KMS-11 (cell line): ENCODE results near the gene FGF6.

Source experiments
- H2AFZ ChIP-seq: fragments of 200-600 bp; sonication (generic); 2 replicates; pipeline ENCODE4 v1.6.1; 2016; ENCODE audit warnings: antibody characterized with exemption, mixed run types, low read depth
- H3K27ac ChIP-seq: fragments of 200-600 bp; sonication (generic); 2 replicates; pipeline ENCODE4 v1.6.1; 2016; ENCODE audit warnings: mild to moderate bottlenecking, mixed run types
- H3K27me3 ChIP-seq: fragments of 200-600 bp; sonication (generic); 2 replicates; pipeline ENCODE4 v1.6.1; 2017; ENCODE audit warnings: mild to moderate bottlenecking, low read depth, mixed run types, moderate library complexity; ENCODE audit not compliant: insufficient read depth
- H3K36me3 ChIP-seq: fragments of 200-600 bp; sonication (generic); 2 replicates; pipeline ENCODE4 v1.6.1; 2017; ENCODE audit warnings: mild to moderate bottlenecking, mixed run types; ENCODE audit not compliant: insufficient read depth
- H3K4me1 ChIP-seq: fragments of 200-600 bp; sonication (generic); 2 replicates; pipeline ENCODE4 v1.6.1; 2016; ENCODE audit warnings: mild to moderate bottlenecking, low read depth, mixed run types; ENCODE audit not compliant: poor library complexity, severe bottlenecking
- H3K4me2 ChIP-seq: fragments of 200-600 bp; sonication (generic); 2 replicates; pipeline ENCODE4 v1.7.0; 2016; ENCODE audit warnings: mild to moderate bottlenecking, mixed run types
- H3K4me3 ChIP-seq: fragments of 200-600 bp; sonication (generic); IDR thresholded peaks from 2 replicates; pipeline ENCODE4 v1.6.1; 2017; ENCODE audit warnings: low read depth, low read length, mixed read lengths; ENCODE audit not compliant: insufficient read depth
- H3K79me2 ChIP-seq: fragments of 200-600 bp; sonication (generic); 2 replicates; pipeline ENCODE4 v1.6.1; 2016; ENCODE audit warnings: low read depth, mixed run types; ENCODE audit not compliant: insufficient read depth
- H3K9ac ChIP-seq: fragments of 200-600 bp; sonication (generic); 2 replicates; pipeline ENCODE4 v1.6.1; 2016; ENCODE audit warnings: mild to moderate bottlenecking, mixed run types
- H4K20me1 ChIP-seq: fragments of 200-600 bp; sonication (generic); 2 replicates; pipeline ENCODE4 v1.6.1; 2016; ENCODE audit warnings: mild to moderate bottlenecking, mixed run types; ENCODE audit not compliant: insufficient read depth
- CTCF ChIP-seq: fragments of 200-600 bp; sonication (generic); conservative IDR thresholded peaks from 2 replicates; pipeline ENCODE4 v1.6.1; 2017; ENCODE audit warnings: low read depth, mild to moderate bottlenecking, antibody characterized with exemption, low read length, moderate library complexity, mixed read lengths

FGF6 gene

GRCh38 chr12:4422985-4423384 is 22.6 kb downstream of the FGF6 start:
- Histone ChIP-seq H3K79me2 (no peaks in the 10 kb centered on the region), H3K27me3 (no peaks in the 10 kb centered on the region), H4K20me1 (no peaks in the 10 kb centered on the region), H3K4me1 (no peaks in the 10 kb centered on the region), H2AFZ (no peak overlapping the region), H3K9ac (no peak overlapping the region), H3K4me3 (no peak overlapping the region), H3K27ac (no peak overlapping the region), H3K4me2 (no peak overlapping the region), H3K36me3 (no peaks in the 10 kb centered on the region)
- no peak for TF ChIP-seq CTCF

GRCh38 chr12:4421590-4422031 is 24.0 kb downstream of the FGF6 start:
- Histone ChIP-seq H3K27me3 (no peaks in the 10 kb centered on the region), H3K79me2 (no peaks in the 10 kb centered on the region), H3K36me3 (no peaks in the 10 kb centered on the region), H3K9ac (no peak overlapping the region), H4K20me1 (no peaks in the 10 kb centered on the region), H3K4me2 (no peak overlapping the region), H3K27ac (no peak overlapping the region), H3K4me3 (no peak overlapping the region), H2AFZ (no peak overlapping the region), H3K4me1 (no peaks in the 10 kb centered on the region)
- TF ChIP-seq CTCF, result peak; percentile 85

GRCh38 chr12:4420138-4420670 is 25.4 kb downstream of the FGF6 start:
- Histone ChIP-seq H4K20me1 (no peaks in the 10 kb centered on the region), H3K9ac (no peak overlapping the region), H3K4me2 (no peak overlapping the region), H3K79me2 (no peaks in the 10 kb centered on the region), H3K27ac (no peak overlapping the region), H3K27me3 (no peaks in the 10 kb centered on the region), H3K4me1 (no peaks in the 10 kb centered on the region), H2AFZ (no peak overlapping the region), H3K36me3 (no peaks in the 10 kb centered on the region), H3K4me3 (no peak overlapping the region)
- no peak for TF ChIP-seq CTCF

GRCh38 chr12:4418913-4419312 is 26.7 kb downstream of the FGF6 start:
- Histone ChIP-seq H2AFZ (no peak overlapping the region), H3K79me2 (no peaks in the 10 kb centered on the region), H3K27ac (no peak overlapping the region), H3K36me3 (no peaks in the 10 kb centered on the region), H3K27me3 (no peaks in the 10 kb centered on the region), H3K4me3 (no peak overlapping the region), H4K20me1 (no peaks in the 10 kb centered on the region), H3K4me2 (no peak overlapping the region), H3K9ac (no peak overlapping the region), H3K4me1 (no peaks in the 10 kb centered on the region)
- TF ChIP-seq CTCF, result no peak

GRCh38 chr12:4417936-4418335 is 27.7 kb downstream of the FGF6 start:
- Histone ChIP-seq H3K4me3 (no peak overlapping the region), H3K27ac (no peak overlapping the region), H3K4me1 (no peaks in the 10 kb centered on the region), H4K20me1 (no peaks in the 10 kb centered on the region), H2AFZ (no peak overlapping the region), H3K79me2 (no peaks in the 10 kb centered on the region), H3K4me2 (no peak overlapping the region), H3K9ac (no peak overlapping the region), H3K36me3 (no peaks in the 10 kb centered on the region), H3K27me3 (no peaks in the 10 kb centered on the region)
- no peak for TF ChIP-seq CTCF
